ENCODE data around the gene ANKRD44.

- TF ChIP-seq ASH2L (IDR thresholded peaks at IDR 0.05; ENCODE audit: low read length) (no peak), CTCF (IDR thresholded peaks at IDR 0.05; ENCODE audit: control extremely low read depth in 1 of 3, insufficient read depth in 1 of 3, low read depth in 1 of 3, low read length in 3 of 3) (no peak), EP300 (IDR thresholded peaks at IDR 0.05; ENCODE audit: borderline replicate concordance in 1 of 2, low read depth in 2 of 2, low read length in 2 of 2) (no peak), NRF1 (IDR thresholded peaks at IDR 0.05; ENCODE audit: low read depth, low read length) (no peak), POLR2A (IDR thresholded peaks at IDR 0.05; ENCODE audit: control extremely low read depth in 1 of 2, low read depth in 2 of 2, low read length in 2 of 2) (no peak), JUN (IDR thresholded peaks at IDR 0.05; ENCODE audit: low read depth, low read length) (no peak)
Observed at GRCh38 chr2:196970099-196970498, 340.5 kb downstream of the ANKRD44 start.

Measured in H1 (cell line).